SK-N-SH (cell line): ENCODE results near the gene MCM8. TPM values are rescaled to one million over a fixed set of nuclear protein-coding genes. Genes with fewer than 3 reads are reported as not detected.

Source experiments
- CTCF ChIA-PET: fragments of 300-600, 350-600 bp; formaldehyde crosslinking; extraction: SDS; loops from one replicate; lab custom pipeline; 2021; lab: Yijun Ruan, JAX
- POLR2A ChIA-PET: fragments of 350-600 bp; sonication (Branson Sonifier 250); formaldehyde crosslinking; extraction: SDS; loops from one replicate; lab custom pipeline; 2020; ENCODE audit warnings: antibody characterized with exemption, inconsistent platforms; lab: Yijun Ruan, JAX
- DNase-seq: peaks from one replicate; pipeline ENCODE4 v3.0.0; 2012
- H2AFZ ChIP-seq: fragments of 200-600 bp; sonication (generic); 2 replicates; pipeline ENCODE4 v1.8.1; 2016; ENCODE audit warnings: antibody characterized with exemption, mild to moderate bottlenecking, low read depth
- H3F3A ChIP-seq: fragments of 200-600 bp; sonication (generic); replicated peaks from 2 replicates; pipeline ENCODE3; 2016; ENCODE audit warnings: antibody characterized with exemption, mild to moderate bottlenecking; ENCODE audit not compliant: insufficient read depth
- H3K27ac ChIP-seq, 2 experiments: fragments of 200-500 bp in 1 of 2; fragments of 200-600 bp in 1 of 2; sonication (Bioruptor generic) in 1 of 2; sonication (generic), shearing (Covaris generic) in 1 of 2; 2 replicates each; pipeline versions ENCODE4 v1.5.1 to v1.6.1; 2014 to 2016; ENCODE audit warnings: low read depth in 2 of 2, inconsistent platforms in 1 of 2, low read length in 1 of 2, mild to moderate bottlenecking in 1 of 2, mixed read lengths in 1 of 2
- H3K27me3 ChIP-seq: fragments of 200-600 bp; sonication (generic), shearing (Covaris generic); 2 replicates; pipeline ENCODE4 v1.6.1; 2016; ENCODE audit warnings: mixed run types; ENCODE audit not compliant: insufficient read depth
- H3K36me3 ChIP-seq, 2 experiments: fragments of 200-500 bp in 1 of 2; fragments of 200-600 bp in 1 of 2; sonication (Bioruptor generic) in 1 of 2; sonication (generic) in 1 of 2; replicated peaks in 1 of 2; 2 replicates each; pipeline versions ENCODE3 to v1.5.1; 2014 to 2016; ENCODE audit warnings: low read length in 1 of 2, mild to moderate bottlenecking in 1 of 2; ENCODE audit not compliant: insufficient read depth in 2 of 2, control insufficient read depth in 1 of 2
- H3K4me1 ChIP-seq, 2 experiments: fragments of 200-500 bp in 1 of 2; fragments of 200-600 bp in 1 of 2; sonication (Bioruptor generic) in 1 of 2; sonication (generic), shearing (Covaris generic) in 1 of 2; 2 replicates each; pipeline versions ENCODE4 v1.5.1 to v1.6.1; 2014 to 2016; ENCODE audit warnings: low read depth in 1 of 2, low read length in 1 of 2, mixed run types in 1 of 2; ENCODE audit not compliant: insufficient read depth in 2 of 2, control insufficient read depth in 1 of 2
- H3K4me2 ChIP-seq: fragments of 200-600 bp; sonication (generic), shearing (Covaris generic); 2 replicates; pipeline ENCODE4 v1.6.1; 2017; ENCODE audit warnings: mixed run types
- H3K4me3 ChIP-seq, 2 experiments: fragments of 200-500 bp in 1 of 2; fragments of 200-600 bp in 1 of 2; sonication (Bioruptor generic) in 1 of 2; sonication (generic), shearing (Covaris generic) in 1 of 2; 2 replicates each; pipeline versions ENCODE4 v1.5.1 to v1.8.1; 2014 to 2016; ENCODE audit warnings: low read depth in 2 of 2, inconsistent platforms in 1 of 2, low read length in 1 of 2, mild to moderate bottlenecking in 1 of 2, mixed read lengths in 1 of 2, moderate library complexity in 1 of 2
- H3K79me2 ChIP-seq: fragments of 200-600 bp; sonication (generic); 2 replicates; pipeline ENCODE4 v1.8.1; 2017; ENCODE audit warnings: mild to moderate bottlenecking; ENCODE audit not compliant: insufficient read depth
- H3K9ac ChIP-seq: fragments of 200-600 bp; sonication (generic); 2 replicates; pipeline ENCODE4 v1.6.1; 2017; ENCODE audit warnings: mixed run types
- H3K9me2 ChIP-seq: fragments of 200-600 bp; sonication (generic); 2 replicates; pipeline ENCODE4 v1.6.1; 2017; ENCODE audit warnings: mixed run types
- H3K9me3 ChIP-seq: fragments of 200-600 bp; sonication (generic); 2 replicates; pipeline ENCODE4 v1.6.1; 2017; ENCODE audit warnings: mixed run types, mild to moderate bottlenecking, moderate library complexity
- H4K20me1 ChIP-seq: fragments of 200-600 bp; sonication (generic); 2 replicates; pipeline ENCODE4 v1.6.1; 2017; ENCODE audit warnings: mild to moderate bottlenecking, mixed run types; ENCODE audit not compliant: insufficient read depth
- ELF1 ChIP-seq: IDR thresholded peaks from 2 replicates; pipeline ENCODE4 v1.4.0; 2012
- EP300 ChIP-seq, 2 experiments: IDR thresholded peaks; 2 replicates each; pipeline versions ENCODE4 v1.4.0 to v1.6.1; 2012; ENCODE audit warnings: borderline replicate concordance in 1 of 2, low read depth in 1 of 2, low read length in 1 of 2
- FOXJ3 ChIP-seq: sonication (generic); formaldehyde crosslinking; IDR thresholded peaks from 2 replicates; pipeline ENCODE4 v1.5.1; 2020; ENCODE audit warnings: mild to moderate bottlenecking, missing genetic modification reagents
- GABPA ChIP-seq: IDR thresholded peaks from 2 replicates; pipeline ENCODE4 v1.4.0; 2012; ENCODE audit warnings: low read depth, mild to moderate bottlenecking
- GATA2 ChIP-seq: sonication (generic); formaldehyde crosslinking; IDR thresholded peaks from 2 replicates; pipeline ENCODE4 v1.5.0; 2020; ENCODE audit warnings: mild to moderate bottlenecking, missing genetic modification reagents
- IRF3 ChIP-seq: fragments of 150-350 bp; IDR thresholded peaks from 2 replicates; pipeline ENCODE4 v1.6.1; 2016; ENCODE audit warnings: mild to moderate bottlenecking, low read depth, low read length
- JUND ChIP-seq: IDR thresholded peaks from 2 replicates; pipeline ENCODE4 v1.4.0; 2012
- MEF2A ChIP-seq: IDR thresholded peaks from 2 replicates; pipeline ENCODE4 v1.4.0; 2012; ENCODE audit warnings: low read depth, borderline replicate concordance
- NRF1 ChIP-seq: IDR thresholded peaks from 2 replicates; pipeline ENCODE4 v1.6.1; 2012; ENCODE audit warnings: low read depth, mild to moderate bottlenecking, low read length
- POLR2AphosphoS5 ChIP-seq: IDR thresholded peaks from 2 replicates; pipeline ENCODE4 v1.6.1; 2012; ENCODE audit warnings: low read depth, low read length
- REST ChIP-seq: IDR thresholded peaks from 2 replicates; pipeline ENCODE4 v1.6.1; 2012; ENCODE audit warnings: mild to moderate bottlenecking, low read depth, low read length, moderate library complexity
- RXRA ChIP-seq: IDR thresholded peaks from 2 replicates; pipeline ENCODE4 v1.4.0; 2012; ENCODE audit warnings: low read depth, mild to moderate bottlenecking, borderline replicate concordance
- SIN3A ChIP-seq: IDR thresholded peaks from 2 replicates; pipeline ENCODE4 v1.6.1; 2012; ENCODE audit warnings: low read depth, mild to moderate bottlenecking, low read length, moderate library complexity, borderline replicate concordance
- USF1 ChIP-seq: IDR thresholded peaks from 2 replicates; pipeline ENCODE4 v1.4.0; 2012; ENCODE audit warnings: low read depth, borderline replicate concordance
- YY1 ChIP-seq: IDR thresholded peaks from 2 replicates; pipeline ENCODE4 v1.4.0; 2012; ENCODE audit warnings: low read depth, mild to moderate bottlenecking
- WGBS: methylation state at CpG from one replicate; pipeline ENCODE4 v1.1.6; 2017; ENCODE audit warnings: low lambda C conversion rate; 5-methylcytosine and 5-hydroxymethylcytosine counted together
- polyA plus RNA-seq, 3 experiments: library from polyadenylated mRNA; depleted of rRNA; stranded (reverse); fragments of >200 nt; gene quantifications; 2 replicates each; pipeline ENCODE4 v1.2.3, GENCODE V29; 2012

The MCM8 gene
- polyA plus RNA-seq, 1 of the 3 experiments (the other 2 are of a cell fraction), result 4.0 TPM

- Histone ChIP-seq H3K27me3 (no peaks in the 10 kb centered on the region), H3K79me2 (peaks cover 61% of the 10 kb centered on the region), H3K9ac (no peak overlapping the region), H2AFZ (no peak overlapping the region), H3K4me2 (no peak overlapping the region), H3F3A (no peaks in the 10 kb centered on the region), H4K20me1 (peaks cover 4% of the 10 kb centered on the region; the same call in 1 of the 2 replicates), H3K36me3 (peaks cover 18 to 48% of the 10 kb centered on the region in 2 experiments), H3K9me2 (no peaks in the 10 kb centered on the region), H3K9me3 (0 out of 2 replicates have a peak, but pooled peaks cover 4% of the 10 kb centered on the region), H3K4me1 (no peaks in the 10 kb centered on the region), H3K27ac (no peak overlapping the region), H3K4me3 (no peak overlapping the region)
- no peak for DNase-seq
- TF ChIP-seq SIN3A (no peak), IRF3 (no peak)
- 100% methylated on average over 1 of the region's 1 CpG for WGBS
- ChIA-PET POLR2A (no interaction called here), CTCF (interaction anchor here (1.1 to 1.5 kb wide), 2 partner anchors 17 to 43 kb away, joined by 3 read pairs; no protein-coding TSS in a partner anchor)
Measured at GRCh38 chr20:6024768-6025167, 74.3 kb downstream of the MCM8 start.

GRCh38 chr20:6026051-6026450 is 75.6 kb downstream of the MCM8 start:
- POLR2A ChIA-PET, result no interaction called here
- Histone ChIP-seq H3K27me3 (no peaks in the 10 kb centered on the region), H2AFZ (no peak overlapping the region), H3K4me1 (no peaks in the 10 kb centered on the region), H3K9ac (no peak overlapping the region), H3K9me2 (no peaks in the 10 kb centered on the region), H3K9me3 (0 out of 2 replicates have a peak, but pooled peaks cover 4% of the 10 kb centered on the region), H4K20me1 (peaks cover 4% of the 10 kb centered on the region; the same call in 1 of the 2 replicates), H3K4me3 (no peak overlapping the region), H3K79me2 (peaks cover 61% of the 10 kb centered on the region), H3K27ac (no peak overlapping the region), H3K36me3 (peaks cover 16 to 48% of the 10 kb centered on the region in 2 experiments), H3K4me2 (no peak overlapping the region), H3F3A (no peaks in the 10 kb centered on the region)
- WGBS, result 90% methylated on average over 3 of the region's 3 CpGs
- TF ChIP-seq GATA2 (CRISPR knock-in tag) (no peak), USF1 (no peak), FOXJ3 (CRISPR knock-in tag) (no peak), SIN3A (no peak), NRF1 (no peak)
- DNase-seq, result no peak
- CTCF ChIA-PET, result no interaction called here

- Histone ChIP-seq H3K9me2 (no peaks in the 10 kb centered on the region), H3K79me2 (peaks cover 47% of the 10 kb centered on the region), H3K4me3 (no peak overlapping the region), H2AFZ (no peak overlapping the region), H3K9me3 (0 out of 2 replicates have a peak, but pooled peaks cover 4% of the 10 kb centered on the region), H3K36me3 (peaks cover 13 to 40% of the 10 kb centered on the region in 2 experiments), H3K27ac (no peak overlapping the region), H3F3A (no peaks in the 10 kb centered on the region), H3K9ac (no peak overlapping the region), H3K27me3 (no peaks in the 10 kb centered on the region), H3K4me1 (no peaks in the 10 kb centered on the region), H4K20me1 (peaks cover 4% of the 10 kb centered on the region; the same call in 1 of the 2 replicates), H3K4me2 (no peak overlapping the region)
- DNase-seq, result no peak
- ChIA-PET CTCF (no interaction called here), POLR2A (no interaction called here)
- TF ChIP-seq RXRA, result no peak
- no peak for TF ChIP-seq FOXJ3 (CRISPR knock-in tag)
- no peak for TF ChIP-seq YY1
- no peak for TF ChIP-seq GABPA
- no peak for TF ChIP-seq NRF1
- TF ChIP-seq POLR2AphosphoS5, result no peak
- TF ChIP-seq EP300 (IDR thresholded peaks at IDR 0.05; ENCODE audit: borderline replicate concordance in 1 of 2, low read depth in 1 of 2, low read length in 1 of 2), result no peak
- TF ChIP-seq IRF3, result no peak
- no peak for TF ChIP-seq JUND
- no peak for TF ChIP-seq REST
- TF ChIP-seq ELF1, result no peak
- TF ChIP-seq MEF2A, result no peak
Measured at GRCh38 chr20:6028818-6029217, 78.4 kb downstream of the MCM8 start.
